Kidney (tissue), 14 donors: Measurements from ENCODE around the gene TMSB10. TPM values are rescaled to one million over a fixed set of nuclear protein-coding genes. Genes with fewer than 3 reads are reported as not detected.

Experiments used
- DNase-seq, 5 donors: peaks; one replicate each; pipeline ENCODE4 v3.0.0-alpha.2; 2013 to 2020
- FAIRE-seq: peaks from 2 replicates; lab custom pipeline; 2012; peaks lifted over from hg19 to GRCh38; lab: Jason Lieb, UNC
- H3K27ac ChIP-seq, 2 donors: one replicate each; pipeline ENCODE4 v1.7.0; 2013; ENCODE audit warnings: low read depth in 2 of 2, low read length in 2 of 2, inconsistent platforms in 1 of 2
- H3K27me3 ChIP-seq: one replicate; pipeline ENCODE4 v1.7.1; 2013; ENCODE audit warnings: low read length, inconsistent platforms; ENCODE audit not compliant: control insufficient read depth, insufficient read depth
- H3K36me3 ChIP-seq, 3 donors: one replicate each; pipeline versions ENCODE4 v1.7.0 to v1.7.1; 2013; ENCODE audit warnings: low read length in 3 of 3, control low read depth in 1 of 3, inconsistent platforms in 1 of 3; ENCODE audit not compliant: insufficient read depth in 3 of 3, control insufficient read depth in 2 of 3
- H3K4me1 ChIP-seq, 3 donors: one replicate each; pipeline versions ENCODE4 v1.7.0 to v1.7.1; 2013; ENCODE audit warnings: low read length in 3 of 3, inconsistent platforms in 1 of 3, low read depth in 1 of 3; ENCODE audit not compliant: control insufficient read depth in 2 of 3, insufficient read depth in 2 of 3
- H3K4me3 ChIP-seq, 3 donors: one replicate each; pipeline versions ENCODE4 v1.7.0 to v1.8.1; 2013; ENCODE audit warnings: low read length in 3 of 3, control low read depth in 1 of 3, inconsistent platforms in 1 of 3
- H3K9ac ChIP-seq, 3 donors: one replicate each; pipeline versions ENCODE4 v1.7.0 to v1.7.1; 2013; ENCODE audit warnings: low read length in 3 of 3, control low read depth in 1 of 3, inconsistent platforms in 1 of 3
- H3K9me3 ChIP-seq, 3 donors: one replicate each; pipeline versions ENCODE4 v1.7.0 to v1.7.1; 2013; ENCODE audit warnings: low read length in 3 of 3, control low read depth in 1 of 3, inconsistent platforms in 1 of 3; ENCODE audit not compliant: control insufficient read depth in 2 of 3, insufficient read depth in 1 of 3
- CTCF ChIP-seq: IDR thresholded peaks from 3 replicates; pipeline ENCODE4 v1.5.1; 2012; ENCODE audit warnings: mild to moderate bottlenecking, moderate library complexity, borderline replicate concordance; ENCODE audit not compliant: insufficient read depth; ENCODE audit errors: extremely low read depth
- intact Hi-C: fragments of 100-400 bp; cut with DNase I; formaldehyde crosslinking; loops from one replicate; pipeline ENCODE4 v1.11.1; 2022
- polyA plus RNA-seq: library from polyadenylated mRNA; stranded (reverse); fragments of 350-450 nt; fragmentation: Illumina TruSeq; extraction: RNeasy Lipid Tissue Mini Kit (QIAGEN cat#74804); gene quantifications from one replicate; pipeline ENCODE4 v1.2.3, GENCODE V29; 2014; ENCODE audit warnings: low read depth, low replicate concordance; ENCODE audit not compliant: insufficient read depth
- total RNA-seq: library from RNA; stranded (reverse); fragmentation: NEBNext Ultra II Directional; extraction: Animal tissue kit (Norgen Biotek cat#: 25700); gene quantifications from one replicate; pipeline ENCODE4 v1.2.1, GENCODE V29; 2021
- donor health status: control.
- donor health status: control.
- donor health status: control.
- donor health status: control.
- donor health status: control.
- donor health status: DM: yes; HTN: yes; CAD: no.
- donor health status: Normal renal cell carcinoma (clear cell type).

Gene TMSB10
- total and polyA plus RNA-seq, 2 donors from 2014 or later = 1,610 to 2,277 TPM

GRCh38 chr2:84891355-84892010 is 14.0 kb upstream of the TMSB10 start:
- Histone ChIP-seq H3K27me3 (no peaks in the 10 kb centered on the region), H3K36me3 (no peaks in the 10 kb centered on the region), H3K4me1 (peaks cover 0 to 3% (median 0%) of the 10 kb centered on the region in 3 donors), H3K4me3 (no peak overlapping the region), H3K9me3 (no peaks in the 10 kb centered on the region), H3K9ac (no peak overlapping the region), H3K27ac (no peak overlapping the region)
- DNase-seq (no peak), FAIRE-seq (no peak)
- no peak for TF ChIP-seq CTCF
- intact Hi-C loops = no loop called here

- Histone ChIP-seq H3K9ac (no peak overlapping the region), H3K36me3 (no peaks in the 10 kb centered on the region), H3K27me3 (no peaks in the 10 kb centered on the region), H3K4me3 (no peak overlapping the region), H3K4me1 (no peaks in the 10 kb centered on the region), H3K27ac (no peak overlapping the region), H3K9me3 (no peaks in the 10 kb centered on the region)
- TF ChIP-seq CTCF = no peak
- intact Hi-C loops = no loop called here
- DNase-seq = no peak
- FAIRE-seq = no peak
Observed at GRCh38 chr2:84894131-84894586, 11.3 kb upstream of the TMSB10 start.

- Histone ChIP-seq H3K9me3 (no peaks in the 10 kb centered on the region), H3K4me3 (no peak overlapping the region), H3K27ac (no peak overlapping the region), H3K27me3 (no peaks in the 10 kb centered on the region), H3K4me1 (no peaks in the 10 kb centered on the region), H3K9ac (no peak overlapping the region), H3K36me3 (no peaks in the 10 kb centered on the region)
- DNase-seq = no peak
- no peak for TF ChIP-seq CTCF
- no peak for FAIRE-seq
- intact Hi-C loops = no loop called here
Observed at GRCh38 chr2:84894758-84895520, 10.5 kb upstream of the TMSB10 start.
